Measurements from ENCODE around the gene HNRNPA2B1.
"Not testable (repeated sequence)": the region's sequence is repeated elsewhere in the genome, so short reads cannot be mapped to it uniquely, and the experiment has no call there.

The HNRNPA2B1 gene

GRCh38 chr7:26189697-26190096 is 10.8 kb downstream of the HNRNPA2B1 start:
- WGBS, 2 experiments (ENCODE audit: insufficient coverage in 2 of 2), result 83 to 94% methylated on average over 1 to 3 of the region's 3 CpGs
- Histone ChIP-seq H3K4me1 (ENCODE audit: control insufficient read depth, insufficient read depth, low read length, poor library complexity, severe bottlenecking) (no peaks in the 10 kb centered on the region), H3K4me3 (ENCODE audit: extremely low read depth, insufficient read depth, low read length, poor library complexity, severe bottlenecking) (no peak overlapping the region), H3K9me3 (ENCODE audit: control insufficient read depth, low read length) (no peaks in the 10 kb centered on the region), H3K27ac (ENCODE audit: low read depth, low read length, severe bottlenecking) (peak overlapping the region; percentile 34), H3K36me3 (ENCODE audit: control insufficient read depth, insufficient read depth, low read length) (peaks cover 77% of the 10 kb centered on the region)

GRCh38 chr7:26188957-26189541 is 11.5 kb downstream of the HNRNPA2B1 start:
- Histone ChIP-seq H3K9me3 (ENCODE audit: control insufficient read depth, low read length) (no peaks in the 10 kb centered on the region), H3K27ac (ENCODE audit: low read depth, low read length, severe bottlenecking) (no peak overlapping the region), H3K4me3 (ENCODE audit: extremely low read depth, insufficient read depth, low read length, poor library complexity, severe bottlenecking) (no peak overlapping the region), H3K4me1 (ENCODE audit: control insufficient read depth, insufficient read depth, low read length, poor library complexity, severe bottlenecking) (no peaks in the 10 kb centered on the region), H3K36me3 (ENCODE audit: control insufficient read depth, insufficient read depth, low read length) (peaks cover 71% of the 10 kb centered on the region)
- WGBS, 2 experiments (ENCODE audit: insufficient coverage in 2 of 2), result no CpG with 5 or more reads among the region's 3 CpGs

GRCh38 chr7:26188206-26188956 is 12.2 kb downstream of the HNRNPA2B1 start:
- H3K9me3 ChIP-seq (ENCODE audit: control insufficient read depth, low read length), result no peaks in the 10 kb centered on the region
- no peaks in the 10 kb centered on the region for H3K4me1 ChIP-seq (ENCODE audit: control insufficient read depth, insufficient read depth, low read length, poor library complexity, severe bottlenecking)
- no peak overlapping the region for H3K4me3 ChIP-seq (ENCODE audit: extremely low read depth, insufficient read depth, low read length, poor library complexity, severe bottlenecking)
- peaks cover 64% of the 10 kb centered on the region for H3K36me3 ChIP-seq (ENCODE audit: control insufficient read depth, insufficient read depth, low read length)
- peak overlapping the region; percentile 71 for H3K27ac ChIP-seq (ENCODE audit: low read depth, low read length, severe bottlenecking)
- WGBS, 2 experiments (ENCODE audit: insufficient coverage in 2 of 2), result 100% methylated on average over 1 to 4 of the region's 9 CpGs

- Histone ChIP-seq H3K36me3 (ENCODE audit: control insufficient read depth, insufficient read depth, low read length) (peaks cover 56% of the 10 kb centered on the region), H3K27ac (ENCODE audit: low read depth, low read length, severe bottlenecking) (peak overlapping the region; percentile 71)
Measured at GRCh38 chr7:26187380-26188205, 13.0 kb downstream of the HNRNPA2B1 start.

GRCh38 chr7:26186364-26187311 is 13.9 kb downstream of the HNRNPA2B1 start:
- Histone ChIP-seq H3K27ac (ENCODE audit: low read depth, low read length, severe bottlenecking) (peak overlapping the region; percentile 57), H3K36me3 (ENCODE audit: control insufficient read depth, insufficient read depth, low read length) (peaks cover 48% of the 10 kb centered on the region), H3K4me3 (ENCODE audit: extremely low read depth, insufficient read depth, low read length, poor library complexity, severe bottlenecking) (no peak overlapping the region), H3K4me1 (ENCODE audit: control insufficient read depth, insufficient read depth, low read length, poor library complexity, severe bottlenecking) (no peaks in the 10 kb centered on the region), H3K9me3 (ENCODE audit: control insufficient read depth, low read length) (no peaks in the 10 kb centered on the region)
- WGBS, 2 experiments (ENCODE audit: insufficient coverage in 2 of 2), result 80 to 94% methylated on average over 1 to 3 of the region's 5 CpGs

More at GRCh38 chr7:26187380-26188205, 13.0 kb downstream of the HNRNPA2B1 start:
- Histone ChIP-seq H3K4me1 (ENCODE audit: control insufficient read depth, insufficient read depth, low read length, poor library complexity, severe bottlenecking) (no peaks in the 10 kb centered on the region), H3K4me3 (ENCODE audit: extremely low read depth, insufficient read depth, low read length, poor library complexity, severe bottlenecking) (no peak overlapping the region), H3K9me3 (ENCODE audit: control insufficient read depth, low read length) (no peaks in the 10 kb centered on the region)
- WGBS, 2 experiments (ENCODE audit: insufficient coverage in 2 of 2), result 88 to 91% methylated on average over 8 to 9 of the region's 11 CpGs

GRCh38 chr7:26185844-26186180 is 14.7 kb downstream of the HNRNPA2B1 start:
- H3K36me3 ChIP-seq (ENCODE audit: control insufficient read depth, insufficient read depth, low read length), result peaks cover 40% of the 10 kb centered on the region
- no peaks in the 10 kb centered on the region for H3K4me1 ChIP-seq (ENCODE audit: control insufficient read depth, insufficient read depth, low read length, poor library complexity, severe bottlenecking)
- H3K9me3 ChIP-seq (ENCODE audit: control insufficient read depth, low read length), result no peaks in the 10 kb centered on the region
- H3K27ac ChIP-seq (ENCODE audit: low read depth, low read length, severe bottlenecking), result no peak overlapping the region
- no peak overlapping the region for H3K4me3 ChIP-seq (ENCODE audit: extremely low read depth, insufficient read depth, low read length, poor library complexity, severe bottlenecking)
- 100% methylated on average over 1 of the region's 1 CpG; no CpG with 5 or more reads in 1 of the 2 experiments for WGBS, 2 experiments (ENCODE audit: insufficient coverage in 2 of 2)

GRCh38 chr7:26185131-26185843 is 15.3 kb downstream of the HNRNPA2B1 start:
- H3K36me3 ChIP-seq (ENCODE audit: control insufficient read depth, insufficient read depth, low read length), result peaks cover 34% of the 10 kb centered on the region
- no peaks in the 10 kb centered on the region for H3K4me1 ChIP-seq (ENCODE audit: control insufficient read depth, insufficient read depth, low read length, poor library complexity, severe bottlenecking)
- peak overlapping the region; percentile 19 for H3K27ac ChIP-seq (ENCODE audit: low read depth, low read length, severe bottlenecking)
- no peak overlapping the region for H3K4me3 ChIP-seq (ENCODE audit: extremely low read depth, insufficient read depth, low read length, poor library complexity, severe bottlenecking)
- no peaks in the 10 kb centered on the region for H3K9me3 ChIP-seq (ENCODE audit: control insufficient read depth, low read length)
- 93 to 100% methylated on average over 2 to 8 of the region's 10 CpGs for WGBS, 2 experiments (ENCODE audit: insufficient coverage in 2 of 2)

- not testable (repeated sequence) for H3K9me3 ChIP-seq (ENCODE audit: control insufficient read depth, low read length); H3K4me3 ChIP-seq (ENCODE audit: extremely low read depth, insufficient read depth, low read length, poor library complexity, severe bottlenecking); H3K4me1 ChIP-seq (ENCODE audit: control insufficient read depth, insufficient read depth, low read length, poor library complexity, severe bottlenecking)
- 67 to 100% methylated on average over 1 of the region's 4 CpGs for WGBS, 2 experiments (ENCODE audit: insufficient coverage in 2 of 2)
- peaks cover 29% of the 10 kb centered on the region for H3K36me3 ChIP-seq (ENCODE audit: control insufficient read depth, insufficient read depth, low read length)
- H3K27ac ChIP-seq (ENCODE audit: low read depth, low read length, severe bottlenecking), result peak overlapping the region; percentile 39
Measured at GRCh38 chr7:26184281-26185101, 16.1 kb downstream of the HNRNPA2B1 start.

- no peak overlapping the region for H3K4me3 ChIP-seq (ENCODE audit: extremely low read depth, insufficient read depth, low read length, poor library complexity, severe bottlenecking)
- no peaks in the 10 kb centered on the region for H3K4me1 ChIP-seq (ENCODE audit: control insufficient read depth, insufficient read depth, low read length, poor library complexity, severe bottlenecking)
- H3K27ac ChIP-seq (ENCODE audit: low read depth, low read length, severe bottlenecking), result peak overlapping the region; percentile 39
- WGBS, 2 experiments (ENCODE audit: insufficient coverage in 2 of 2), result 89% methylated on average over 1 of the region's 4 CpGs; no CpG with 5 or more reads in 1 of the 2 experiments
- no peaks in the 10 kb centered on the region for H3K9me3 ChIP-seq (ENCODE audit: control insufficient read depth, low read length)
- peaks cover 21% of the 10 kb centered on the region for H3K36me3 ChIP-seq (ENCODE audit: control insufficient read depth, insufficient read depth, low read length)
Measured at GRCh38 chr7:26183545-26184280, 16.8 kb downstream of the HNRNPA2B1 start.
